ENCODE results near the gene NCBP2. TPM values are rescaled to one million over a fixed set of nuclear protein-coding genes. Genes with fewer than 3 reads are reported as not detected.

NCBP2 gene
- total and polyA plus RNA-seq, 2 donors (not counting 3 experiments of a cell fraction or from before 2014, with no cell fraction given) = 31.2 to 76.1 TPM

GRCh38 chr3:196947860-196948441 lies 5.6 kb upstream of the NCBP2 start:
- intact Hi-C loops (cut with micrococcal nuclease) = no loop called here
- DNase-seq (ENCODE audit: low read depth, low spot score) (no peak), FAIRE-seq (no peak)
- H3K9me3 ChIP-seq (replicated peaks; ENCODE audit: control insufficient read depth, insufficient read depth, low read length) = no peaks in the 10 kb centered on the region
- no peak for TF ChIP-seq POLR2AphosphoS5 (IDR thresholded peaks at IDR 0.05; ENCODE audit: insufficient read depth, low read depth, low read length)
- TF ChIP-seq GATA2 (IDR thresholded peaks at IDR 0.05; ENCODE audit: insufficient read depth, insufficient read length, low read depth, low read length) = no peak
- no peak for TF ChIP-seq JUN (IDR thresholded peaks at IDR 0.05; ENCODE audit: borderline replicate concordance, insufficient read depth, insufficient read length, low read depth)
- no peak for TF ChIP-seq EZH2 (IDR thresholded peaks at IDR 0.05; ENCODE audit: borderline replicate concordance, low read depth, low read length, severe bottlenecking)
- TF ChIP-seq, protein P1, sequence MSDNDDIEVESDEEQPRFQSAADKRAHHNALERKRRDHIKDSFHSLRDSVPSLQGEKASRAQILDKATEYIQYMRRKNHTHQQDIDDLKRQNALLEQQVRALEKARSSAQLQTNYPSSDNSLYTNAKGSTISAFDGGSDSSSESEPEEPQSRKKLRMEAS (IDR thresholded peaks at IDR 0.05; ENCODE audit: insufficient read depth, insufficient read length) = no peak
- no peak for TF ChIP-seq POLR2A (IDR thresholded peaks at IDR 0.05; ENCODE audit: low read depth, low read length)
- TF ChIP-seq MYC (IDR thresholded peaks at IDR 0.05; ENCODE audit: low read depth, low read length) = no peak
- no peak for TF ChIP-seq CTCF (IDR thresholded peaks at IDR 0.05; ENCODE audit: extremely low read depth in 1 of 2, insufficient read depth in 1 of 2, low read depth in 1 of 2, low read length in 2 of 2)
- no peak for TF ChIP-seq FOS (IDR thresholded peaks at IDR 0.05; ENCODE audit: borderline replicate concordance, insufficient read depth, low read length)
- no TSS peak for BruUV-seq (replicated peaks)
- H3K27ac ChIP-seq (ENCODE audit: insufficient read depth, low read depth, low read length) = no peak overlapping the region
- H3K27me3 ChIP-seq (ENCODE audit: control insufficient read depth in 2 of 2, insufficient read depth in 2 of 2, low read length in 2 of 2) = no peaks in the 10 kb centered on the region
- dilution Hi-C loops (cut with MboI; ENCODE audit: extremely low pct_ligation_motif_present, low sequenced_read_pairs) = no loop called here
- no peaks in the 10 kb centered on the region for H3K9me1 ChIP-seq (replicated peaks; ENCODE audit: control insufficient read depth, extremely low read depth, insufficient read depth, low read length)
- no peak overlapping the region for H2AFZ ChIP-seq (ENCODE audit: low read depth, low read length)
- H3K79me2 ChIP-seq (ENCODE audit: control insufficient read depth, insufficient read depth, low read length) = peaks cover 11% of the 10 kb centered on the region
- H3K4me3 ChIP-seq (replicated peaks in 1 of 3; ENCODE audit: insufficient read depth in 1 of 3, low read depth in 1 of 3, low read length in 3 of 3) = no peak overlapping the region
- ChIA-PET CTCF (interaction anchor here (1.2 to 1.8 kb wide), 2 partner anchors 22 to 28 kb away, joined by 3 to 10 read pairs; no protein-coding TSS in a partner anchor), POLR2A (no interaction called here)
- H3K36me3 ChIP-seq (ENCODE audit: control insufficient read depth in 2 of 2, extremely low read depth in 1 of 2, insufficient read depth in 2 of 2, low read length in 2 of 2) = no peaks in the 10 kb centered on the region
- H4K20me1 ChIP-seq (replicated peaks; ENCODE audit: control insufficient read depth, extremely low read depth, insufficient read depth, low read length) = no peaks in the 10 kb centered on the region
- no peak overlapping the region for H3K9ac ChIP-seq (replicated peaks; ENCODE audit: extremely low read depth, insufficient read depth, low read length)
- no peak overlapping the region for H3K4me2 ChIP-seq (ENCODE audit: insufficient read depth, low read length)
- H3K4me1 ChIP-seq (ENCODE audit: control insufficient read depth, extremely low read depth, insufficient read depth, low read length) = peaks cover 9% of the 10 kb centered on the region

Measured in endothelial cell of umbilical vein (primary cell).